Activated naive CD4-positive, alpha-beta T cell treated with anti-CD3 and anti-CD28 coated beads, Interleukin-2, amount 50 U/mL, for 72 hours (primary cell): Measurements from ENCODE around the gene ARHGEF16. TPM values are rescaled to one million over a fixed set of nuclear protein-coding genes. Genes with fewer than 3 reads are reported as not detected.

Experiments
- ATAC-seq, 2 donors: fragments of 150-1000 bp; cut with Tn5 transposase; 2 replicates each; pipeline ENCODE4 v1.10.0; 2021; ENCODE audit warnings: mild to moderate bottlenecking in 2 of 2, moderate library complexity in 2 of 2
- DNase-seq, 2 donors: peaks; one replicate each; pipeline ENCODE4 v3.0.0; 2021 to 2022; ENCODE audit warnings: low spot score in 2 of 2
- H3K27ac Mint-ChIP-seq, 2 donors: one replicate each; pipeline ENCODE4 v1.8.0; 2022; ENCODE audit warnings: mild to moderate bottlenecking in 2 of 2, mixed read lengths in 2 of 2
- H3K36me3 Mint-ChIP-seq, 2 donors: one replicate each; pipeline ENCODE4 v1.8.0; 2022; ENCODE audit warnings: mixed read lengths in 2 of 2
- H3K9me3 Mint-ChIP-seq, 2 donors: one replicate each; pipeline ENCODE4 v1.8.0; 2022; ENCODE audit warnings: mixed read lengths in 2 of 2
- total RNA-seq, 2 donors: library from RNA; stranded (reverse); gene quantifications; one replicate each; pipeline ENCODE4 v1.2.3, GENCODE V29; 2022

ARHGEF16 gene
- total RNA-seq, 2 donors from 2014 or later = 0.46 TPM; not detected in 1

- no peak overlapping the region for H3K27ac Mint-ChIP-seq
- no peaks in the 10 kb centered on the region for H3K9me3 Mint-ChIP-seq
- DNase-seq = no peak
- H3K36me3 Mint-ChIP-seq = no peaks in the 10 kb centered on the region
- ATAC-seq = no peak
Observed at GRCh38 chr1:3431686-3432085, 22.8 kb upstream of the ARHGEF16 start.

GRCh38 chr1:3432306-3432705 lies 22.2 kb upstream of the ARHGEF16 start:
- Mint-ChIP-seq H3K27ac (no peak overlapping the region), H3K36me3 (no peaks in the 10 kb centered on the region), H3K9me3 (no peaks in the 10 kb centered on the region)
- ATAC-seq (no peak), DNase-seq (no peak)

GRCh38 chr1:3433076-3433475 lies 21.4 kb upstream of the ARHGEF16 start:
- no peaks in the 10 kb centered on the region for H3K36me3 Mint-ChIP-seq
- DNase-seq = no peak
- no peak for ATAC-seq
- H3K27ac Mint-ChIP-seq = no peak overlapping the region
- H3K9me3 Mint-ChIP-seq = no peaks in the 10 kb centered on the region

DNA sequence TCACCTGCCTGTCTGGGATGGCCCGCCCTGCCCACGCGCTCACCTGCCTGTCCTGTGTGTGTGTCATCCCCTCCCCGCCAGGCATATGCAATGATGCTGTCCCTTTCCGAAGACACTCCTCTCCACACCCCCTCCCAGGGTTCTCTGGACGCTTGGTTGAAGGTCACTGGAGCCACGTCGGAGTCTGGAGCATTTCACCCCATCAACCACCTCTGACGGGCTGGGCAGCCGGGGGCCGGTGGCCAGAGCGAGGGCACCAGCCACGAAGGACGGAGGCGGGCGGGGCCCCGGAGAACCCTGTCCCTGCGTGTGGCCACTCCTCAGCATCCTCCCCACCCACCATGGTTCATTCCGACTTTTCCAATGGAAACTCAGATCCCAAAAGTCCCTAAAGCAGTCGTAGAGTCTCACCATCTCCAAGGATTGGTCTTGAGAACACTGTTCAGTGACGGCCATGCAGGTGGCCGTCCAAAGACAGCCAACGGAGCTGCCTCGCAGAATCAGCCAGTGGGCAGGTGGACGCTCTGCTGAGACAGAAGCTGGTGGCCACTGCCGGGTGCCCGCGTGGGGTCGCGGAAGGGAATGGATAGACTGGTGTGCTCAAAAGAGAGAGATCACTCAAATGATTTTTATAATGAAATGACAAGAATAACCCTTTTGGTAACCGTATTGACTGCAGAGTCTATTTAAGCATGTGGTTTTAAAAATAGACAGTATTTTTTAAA lies 20.7 kb upstream of the ARHGEF16 start:
- DNase-seq = no peak
- no peaks in the 10 kb centered on the region for H3K9me3 Mint-ChIP-seq
- H3K36me3 Mint-ChIP-seq = no peaks in the 10 kb centered on the region
- no peak overlapping the region for H3K27ac Mint-ChIP-seq
- no peak for ATAC-seq

- no peaks in the 10 kb centered on the region for H3K9me3 Mint-ChIP-seq
- no peaks in the 10 kb centered on the region for H3K36me3 Mint-ChIP-seq
- no peak overlapping the region for H3K27ac Mint-ChIP-seq
- no peak for ATAC-seq
- no peak for DNase-seq
Observed at GRCh38 chr1:3434406-3435110, 19.9 kb upstream of the ARHGEF16 start.

DNA sequence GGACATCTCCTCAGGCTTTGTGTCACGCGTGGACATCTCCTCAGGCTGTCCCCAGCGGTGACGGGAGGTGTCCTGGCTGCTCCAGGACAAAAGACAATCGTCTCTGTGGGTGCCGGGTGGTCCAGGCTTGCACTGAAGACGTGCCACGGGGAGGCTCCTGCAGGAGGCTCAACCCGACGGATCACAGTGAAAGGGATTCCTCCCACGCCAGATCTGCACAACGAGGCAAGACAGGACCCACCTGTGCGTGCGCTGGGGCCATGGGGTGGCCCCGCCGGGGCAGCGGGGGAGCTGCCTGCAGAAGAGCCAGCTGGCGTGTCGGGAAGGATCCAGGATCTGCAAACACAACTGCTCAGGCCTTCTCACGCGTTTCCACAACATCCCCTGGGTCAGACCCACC lies 18.8 kb upstream of the ARHGEF16 start:
- ATAC-seq = no peak
- no peak overlapping the region for H3K27ac Mint-ChIP-seq
- H3K9me3 Mint-ChIP-seq = no peaks in the 10 kb centered on the region
- no peaks in the 10 kb centered on the region for H3K36me3 Mint-ChIP-seq
- no peak for DNase-seq

DNA sequence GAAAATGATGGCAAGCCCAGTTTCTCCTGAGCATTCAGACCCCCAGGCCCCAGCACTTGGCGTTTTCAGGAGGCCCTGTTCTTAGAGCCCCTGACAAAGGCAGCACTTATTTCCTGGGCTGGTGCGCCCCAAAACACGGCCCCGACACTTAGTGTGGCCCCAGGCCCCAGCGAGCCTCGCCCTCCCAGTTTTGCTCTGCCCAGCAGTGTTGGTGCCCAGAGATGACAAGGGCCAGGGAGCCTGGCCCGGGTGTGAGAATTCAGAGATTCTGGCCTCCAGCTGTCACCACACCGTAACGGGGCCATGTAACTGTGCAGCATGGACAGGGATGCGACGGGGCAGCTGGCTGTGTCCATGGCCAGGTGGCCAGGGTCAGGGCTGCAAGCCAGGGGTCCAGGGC lies 18.0 kb upstream of the ARHGEF16 start:
- no peak for ATAC-seq
- Mint-ChIP-seq H3K9me3 (no peaks in the 10 kb centered on the region), H3K27ac (no peak overlapping the region), H3K36me3 (no peaks in the 10 kb centered on the region)
- no peak for DNase-seq

DNA sequence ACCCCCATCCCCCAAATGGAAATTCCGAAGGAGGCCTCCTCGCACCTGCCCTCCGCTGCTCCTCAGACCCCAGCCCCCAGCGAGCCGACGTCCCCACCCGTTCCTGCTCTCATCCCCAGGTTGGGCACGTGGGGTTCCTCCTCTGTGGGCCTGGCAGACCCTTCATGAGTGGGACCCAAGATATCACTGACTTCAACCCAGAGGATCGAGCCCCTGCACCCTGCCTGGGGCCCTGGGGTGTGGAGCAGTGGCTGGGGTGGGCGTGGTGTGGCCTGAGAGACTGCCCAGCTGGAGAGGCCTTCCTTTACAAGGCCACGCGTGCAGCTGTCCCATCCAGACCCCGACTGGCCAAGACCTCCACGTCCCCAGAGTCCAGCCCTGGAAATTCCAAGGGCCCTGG lies 17.6 kb upstream of the ARHGEF16 start:
- Mint-ChIP-seq H3K9me3 (no peaks in the 10 kb centered on the region), H3K36me3 (no peaks in the 10 kb centered on the region), H3K27ac (no peak overlapping the region)
- no peak for DNase-seq
- ATAC-seq = no peak

DNA sequence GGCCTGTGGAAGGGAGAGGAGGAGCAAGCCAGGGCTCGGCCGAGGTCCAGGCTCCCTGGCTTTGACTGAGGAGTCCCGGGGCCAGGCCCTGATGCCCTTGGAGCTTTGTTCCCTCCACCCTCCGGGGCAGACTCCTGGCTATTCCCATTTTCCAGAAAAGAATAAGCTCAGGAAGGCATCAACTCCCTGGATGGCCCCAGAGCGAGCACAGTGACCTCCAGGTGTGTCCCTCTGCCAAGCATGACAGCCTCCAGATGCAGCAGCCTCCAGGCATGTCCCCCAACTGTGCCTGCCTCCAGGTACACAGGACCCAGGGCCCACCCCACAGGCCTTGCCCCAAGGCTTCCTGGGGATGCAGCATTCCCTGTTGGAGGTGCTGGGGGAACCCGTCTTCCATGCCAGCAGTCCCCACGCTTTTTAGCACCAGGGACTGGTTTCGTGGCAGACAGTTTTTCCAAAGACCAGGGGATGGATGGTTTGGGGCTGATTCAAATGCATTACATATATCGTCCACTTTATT lies 15.7 kb upstream of the ARHGEF16 start:
- H3K27ac Mint-ChIP-seq = no peak overlapping the region
- no peaks in the 10 kb centered on the region for H3K9me3 Mint-ChIP-seq
- ATAC-seq (no peak), DNase-seq (no peak)
- H3K36me3 Mint-ChIP-seq = no peaks in the 10 kb centered on the region

GRCh38 chr1:3439346-3440299 lies 14.8 kb upstream of the ARHGEF16 start:
- Mint-ChIP-seq H3K9me3 (no peaks in the 10 kb centered on the region), H3K27ac (no peak overlapping the region), H3K36me3 (no peaks in the 10 kb centered on the region)
- ATAC-seq (no peak), DNase-seq (no peak)

DNA sequence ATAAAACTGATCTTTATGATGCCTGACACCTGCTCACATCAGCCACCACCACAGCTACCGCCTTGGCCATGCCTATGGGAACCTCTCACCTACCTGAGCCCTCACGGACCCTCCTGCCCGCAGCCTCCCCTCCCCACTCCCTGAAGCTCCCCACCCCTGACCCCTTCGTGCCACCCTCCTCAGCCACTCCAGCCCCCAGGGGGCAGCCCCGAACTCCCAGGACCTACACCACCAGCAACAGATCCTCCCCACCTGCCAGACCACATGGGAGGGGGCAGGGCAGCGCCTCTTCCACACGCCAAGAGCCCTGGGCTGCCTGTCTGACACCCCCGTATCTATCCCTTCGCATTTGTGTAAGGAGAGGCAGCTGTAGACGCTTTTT lies 14.2 kb upstream of the ARHGEF16 start:
- ATAC-seq (no peak), DNase-seq (no peak)
- no peaks in the 10 kb centered on the region for H3K36me3 Mint-ChIP-seq
- no peaks in the 10 kb centered on the region for H3K9me3 Mint-ChIP-seq
- no peak overlapping the region for H3K27ac Mint-ChIP-seq

GRCh38 chr1:3440711-3441409 lies 13.6 kb upstream of the ARHGEF16 start:
- no peaks in the 10 kb centered on the region for H3K9me3 Mint-ChIP-seq
- H3K36me3 Mint-ChIP-seq = no peaks in the 10 kb centered on the region
- no peak overlapping the region for H3K27ac Mint-ChIP-seq
- DNase-seq = no peak
- ATAC-seq = no peak

- DNase-seq (no peak), ATAC-seq (no peak)
- no peaks in the 10 kb centered on the region for H3K36me3 Mint-ChIP-seq
- H3K27ac Mint-ChIP-seq = no peak overlapping the region
- H3K9me3 Mint-ChIP-seq = no peaks in the 10 kb centered on the region
Observed at GRCh38 chr1:3441410-3441847, 13.0 kb upstream of the ARHGEF16 start.

DNA sequence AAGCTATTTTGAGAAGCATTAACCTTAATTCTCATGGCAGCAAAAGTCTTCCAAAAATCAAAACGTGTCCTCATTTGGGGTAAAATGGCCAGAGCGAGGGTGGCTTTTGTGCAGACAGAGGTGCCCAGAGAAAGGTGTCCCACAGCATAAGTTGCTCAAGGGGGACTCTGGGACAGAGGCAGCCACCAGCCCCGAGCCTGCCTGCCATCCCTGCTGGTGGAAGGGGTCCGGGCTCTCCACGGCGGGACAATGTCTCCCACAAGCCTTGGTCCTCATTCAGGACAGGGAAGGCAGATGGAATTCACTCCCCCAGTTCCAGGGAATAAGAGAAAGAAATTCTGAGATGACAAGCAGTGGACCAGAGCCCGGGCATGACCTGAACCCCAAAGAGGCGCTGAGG lies 12.6 kb upstream of the ARHGEF16 start:
- Mint-ChIP-seq H3K36me3 (no peaks in the 10 kb centered on the region), H3K9me3 (no peaks in the 10 kb centered on the region), H3K27ac (no peak overlapping the region)
- no peak for DNase-seq
- no peak for ATAC-seq

DNA sequence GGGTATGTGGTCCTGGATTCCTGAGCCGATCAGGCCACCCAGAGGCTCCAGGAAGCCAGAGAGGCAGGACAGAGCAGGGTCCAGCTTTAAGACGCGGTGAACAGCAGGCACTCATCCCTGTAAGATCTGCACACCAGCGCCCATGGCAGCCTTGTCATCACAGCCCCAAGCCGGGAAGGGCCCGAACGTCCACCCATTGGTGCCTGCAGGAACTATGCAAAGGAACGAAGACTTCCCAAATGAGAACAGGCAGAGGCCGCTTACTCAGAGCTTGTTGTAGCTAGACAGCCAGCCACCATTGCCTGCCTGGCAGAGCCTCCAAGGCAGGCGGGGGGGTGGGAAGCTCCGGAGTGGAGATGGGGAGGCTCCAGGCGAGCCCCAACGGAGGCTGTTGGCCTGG lies 12.1 kb upstream of the ARHGEF16 start:
- DNase-seq (no peak), ATAC-seq (no peak)
- Mint-ChIP-seq H3K36me3 (no peaks in the 10 kb centered on the region), H3K9me3 (no peaks in the 10 kb centered on the region), H3K27ac (no peak overlapping the region)

GRCh38 chr1:3442901-3443300 lies 11.6 kb upstream of the ARHGEF16 start:
- ATAC-seq = no peak
- H3K9me3 Mint-ChIP-seq = peaks cover 2 to 3% of the 10 kb centered on the region in 2 donors
- H3K27ac Mint-ChIP-seq = no peak overlapping the region
- DNase-seq = no peak
- H3K36me3 Mint-ChIP-seq = no peaks in the 10 kb centered on the region
